Activated CD4-positive, alpha-beta memory T cell treated with anti-CD3 and anti-CD28 coated beads for 36 hours (primary cell): ENCODE results near the gene SPATA6L. TPM values are rescaled to one million over a fixed set of nuclear protein-coding genes. Genes with fewer than 3 reads are reported as not detected.
"Not testable (repeated sequence)": the region's sequence is repeated elsewhere in the genome, so short reads cannot be mapped to it uniquely, and the experiment has no call there.

Source experiments
- CTCF ChIA-PET: fragments of 350-600 bp; sonication (Branson Sonifier 250); formaldehyde crosslinking; loops from one replicate; lab custom pipeline; 2021; ENCODE audit warnings: antibody characterized with exemption, inconsistent platforms; lab: Charles Lee
- POLR2A ChIA-PET: fragments of 350-600 bp; sonication (Branson Sonifier 250); formaldehyde crosslinking; loops from one replicate; lab custom pipeline; 2021; ENCODE audit warnings: antibody characterized with exemption; lab: Charles Lee
- DNase-seq: peaks from one replicate; pipeline ENCODE4 v3.0.0-alpha.2; 2020
- H3K27ac Mint-ChIP-seq: one replicate; pipeline ENCODE4 v1.8.0; 2021; ENCODE audit warnings: mixed read lengths
- H3K27me3 Mint-ChIP-seq: one replicate; pipeline ENCODE4 v1.8.0; 2021; ENCODE audit warnings: mixed read lengths
- H3K36me3 Mint-ChIP-seq: one replicate; pipeline ENCODE4 v1.8.0; 2021; ENCODE audit warnings: mixed read lengths
- H3K4me1 Mint-ChIP-seq: one replicate; pipeline ENCODE4 v1.8.0; 2021; ENCODE audit warnings: low read depth, mixed read lengths
- H3K4me3 Mint-ChIP-seq: one replicate; pipeline ENCODE4 v1.8.0; 2021; ENCODE audit warnings: mild to moderate bottlenecking, mixed read lengths
- H3K9me3 Mint-ChIP-seq: one replicate; pipeline ENCODE4 v1.8.0; 2021; ENCODE audit warnings: mixed read lengths
- intact Hi-C: fragments of 100-400 bp; cut with micrococcal nuclease; formaldehyde crosslinking; loops from one replicate; pipeline ENCODE4 v1.15.1; 2023
- total RNA-seq, 2 experiments: library from RNA; stranded (reverse); gene quantifications; one replicate each; pipeline ENCODE4 v1.2.3, GENCODE V29; 2021

SPATA6L gene
- total RNA-seq, 2 experiments from 2014 or later: 0.48 to 0.59 TPM

GRCh38 chr9:4661165-4661564 lies 5.1 kb downstream of the SPATA6L start:
- Mint-ChIP-seq H3K27me3 (no peaks in the 10 kb centered on the region), H3K27ac (no peak overlapping the region), H3K4me3 (peak overlapping the region; percentile 91), H3K36me3 (no peaks in the 10 kb centered on the region), H3K4me1 (peaks cover 43% of the 10 kb centered on the region), H3K9me3 (no peaks in the 10 kb centered on the region)
- ChIA-PET CTCF (interaction anchor here (0.6 to 1.8 kb wide), 3 partner anchors 9 to 98 kb away, joined by 3 to 7 read pairs (median 4); partner anchors contain the start of gene CDC37L1), POLR2A (interaction anchor here (0.6 kb wide), 1 partner anchor 44 kb away, joined by 4 read pairs; no protein-coding TSS in a partner anchor)
- no peak for DNase-seq
- intact Hi-C loops: loop anchor here (10.0 kb wide), 1 partner anchor 174 kb away; no protein-coding TSS in a partner anchor

- H3K9me3 Mint-ChIP-seq, H3K27me3 Mint-ChIP-seq, H3K27ac Mint-ChIP-seq, DNase-seq, H3K36me3 Mint-ChIP-seq, H3K4me3 Mint-ChIP-seq: not testable (repeated sequence)
- peaks cover 38% of the 10 kb centered on the region for H3K4me1 Mint-ChIP-seq
- POLR2A ChIA-PET: interaction anchor here (0.6 kb wide), 1 partner anchor 43 kb away, joined by 4 read pairs; no protein-coding TSS in a partner anchor
- CTCF ChIA-PET: interaction anchor here (0.6 to 1.6 kb wide), 2 partner anchors 9 to 99 kb away, joined by 3 to 4 read pairs; no protein-coding TSS in a partner anchor
- intact Hi-C loops: loop anchor here (10.0 kb wide), 1 partner anchor 174 kb away; no protein-coding TSS in a partner anchor
Measured at GRCh38 chr9:4660665-4661064, 5.6 kb downstream of the SPATA6L start.

- ChIA-PET POLR2A (no interaction called here), CTCF (no interaction called here)
- DNase-seq: no peak
- H3K36me3 Mint-ChIP-seq: no peaks in the 10 kb centered on the region
- H3K9me3 Mint-ChIP-seq: no peaks in the 10 kb centered on the region
- no peak overlapping the region for H3K27ac Mint-ChIP-seq
- intact Hi-C loops: no loop called here
- no peak overlapping the region for H3K4me3 Mint-ChIP-seq
- H3K27me3 Mint-ChIP-seq: no peaks in the 10 kb centered on the region
- H3K4me1 Mint-ChIP-seq: peaks cover 9% of the 10 kb centered on the region
Measured at GRCh38 chr9:4657426-4658159, 8.7 kb downstream of the SPATA6L start.

- Mint-ChIP-seq H3K36me3 (no peaks in the 10 kb centered on the region), H3K9me3 (no peaks in the 10 kb centered on the region), H3K27ac (no peak overlapping the region), H3K4me3 (no peak overlapping the region), H3K4me1 (peaks cover 4% of the 10 kb centered on the region), H3K27me3 (no peaks in the 10 kb centered on the region)
- intact Hi-C loops: no loop called here
- ChIA-PET CTCF (no interaction called here), POLR2A (no interaction called here)
- DNase-seq: no peak
Measured at GRCh38 chr9:4656621-4657020, 9.7 kb downstream of the SPATA6L start.

- CTCF ChIA-PET, H3K9me3 Mint-ChIP-seq: not testable (repeated sequence)
Measured at GRCh38 chr9:4656196-4656595, 10.1 kb downstream of the SPATA6L start.

GRCh38 chr9:4654538-4654937 lies 11.7 kb downstream of the SPATA6L start:
- Mint-ChIP-seq H3K36me3 (no peaks in the 10 kb centered on the region), H3K27ac (no peak overlapping the region), H3K4me1 (no peaks in the 10 kb centered on the region), H3K27me3 (no peaks in the 10 kb centered on the region), H3K4me3 (no peak overlapping the region), H3K9me3 (no peaks in the 10 kb centered on the region)
- CTCF ChIA-PET: no interaction called here
- no peak for DNase-seq
- intact Hi-C loops: no loop called here
- POLR2A ChIA-PET: no interaction called here

More at GRCh38 chr9:4656196-4656595, 10.1 kb downstream of the SPATA6L start:
- H3K4me1 Mint-ChIP-seq, H3K36me3 Mint-ChIP-seq, H3K27me3 Mint-ChIP-seq, H3K27ac Mint-ChIP-seq, H3K4me3 Mint-ChIP-seq, POLR2A ChIA-PET, intact Hi-C loops, DNase-seq: not testable (repeated sequence)

- H3K27ac Mint-ChIP-seq: no peak overlapping the region
- no peaks in the 10 kb centered on the region for H3K9me3 Mint-ChIP-seq
- H3K36me3 Mint-ChIP-seq: no peaks in the 10 kb centered on the region
- intact Hi-C loops: no loop called here
- ChIA-PET CTCF (no interaction called here), POLR2A (no interaction called here)
- H3K4me3 Mint-ChIP-seq: no peak overlapping the region
- DNase-seq: no peak
- H3K27me3 Mint-ChIP-seq: no peaks in the 10 kb centered on the region
- no peaks in the 10 kb centered on the region for H3K4me1 Mint-ChIP-seq
Measured at GRCh38 chr9:4654084-4654483, 12.2 kb downstream of the SPATA6L start.

GRCh38 chr9:4642351-4642750 lies 23.9 kb downstream of the SPATA6L start:
- Mint-ChIP-seq H3K36me3 (no peaks in the 10 kb centered on the region), H3K4me3 (no peak overlapping the region), H3K27ac (no peak overlapping the region), H3K4me1 (no peaks in the 10 kb centered on the region), H3K27me3 (no peaks in the 10 kb centered on the region), H3K9me3 (no peaks in the 10 kb centered on the region)
- intact Hi-C loops: no loop called here
- ChIA-PET CTCF (interaction anchor here (1.8 kb wide), 1 partner anchor 38 kb away, joined by 5 read pairs; no protein-coding TSS in a partner anchor), POLR2A (no interaction called here)
- DNase-seq: no peak

GRCh38 chr9:4640027-4640426 lies 26.3 kb downstream of the SPATA6L start:
- ChIA-PET CTCF (interaction anchor here (0.6 to 2.2 kb wide), 11 partner anchors 13 to 325 kb away, joined by 3 to 19 read pairs (median 4); no protein-coding TSS in a partner anchor), POLR2A (no interaction called here)
- Mint-ChIP-seq H3K9me3 (no peaks in the 10 kb centered on the region), H3K36me3 (no peaks in the 10 kb centered on the region), H3K27ac (no peak overlapping the region), H3K4me3 (no peak overlapping the region), H3K27me3 (no peaks in the 10 kb centered on the region), H3K4me1 (no peaks in the 10 kb centered on the region)
- peak; percentile 61 for DNase-seq
- intact Hi-C loops: loop anchor here (1.0 to 2.0 kb wide), 3 partner anchors 35 to 325 kb away; no protein-coding TSS in a partner anchor

- CTCF ChIA-PET: interaction anchor here (0.6 to 2.2 kb wide), 7 partner anchors 17 to 324 kb away, joined by 3 to 19 read pairs (median 3); no protein-coding TSS in a partner anchor
- intact Hi-C loops: no loop called here
- H3K27me3 Mint-ChIP-seq: no peaks in the 10 kb centered on the region
- no peaks in the 10 kb centered on the region for H3K4me1 Mint-ChIP-seq
- no peaks in the 10 kb centered on the region for H3K9me3 Mint-ChIP-seq
- DNase-seq: no peak
- H3K27ac Mint-ChIP-seq: no peak overlapping the region
- H3K4me3 Mint-ChIP-seq: no peak overlapping the region
- no peaks in the 10 kb centered on the region for H3K36me3 Mint-ChIP-seq
- POLR2A ChIA-PET: no interaction called here
Measured at GRCh38 chr9:4639420-4639819, 26.9 kb downstream of the SPATA6L start.

- no peaks in the 10 kb centered on the region for H3K4me1 Mint-ChIP-seq
- ChIA-PET POLR2A (no interaction called here), CTCF (interaction anchor here (1.8 to 2.2 kb wide), 3 partner anchors 17 to 324 kb away, joined by 5 to 19 read pairs (median 11); no protein-coding TSS in a partner anchor)
- H3K36me3 Mint-ChIP-seq: no peaks in the 10 kb centered on the region
- H3K27me3 Mint-ChIP-seq: no peaks in the 10 kb centered on the region
- no peaks in the 10 kb centered on the region for H3K9me3 Mint-ChIP-seq
- DNase-seq: no peak
- H3K4me3 Mint-ChIP-seq: no peak overlapping the region
- intact Hi-C loops: no loop called here
- no peak overlapping the region for H3K27ac Mint-ChIP-seq
Measured at GRCh38 chr9:4638968-4639367, 27.3 kb downstream of the SPATA6L start.

- H3K27ac Mint-ChIP-seq: no peak overlapping the region
- ChIA-PET CTCF (no interaction called here), POLR2A (no interaction called here)
- no peak overlapping the region for H3K4me3 Mint-ChIP-seq
- H3K4me1 Mint-ChIP-seq: no peaks in the 10 kb centered on the region
- intact Hi-C loops: no loop called here
- no peaks in the 10 kb centered on the region for H3K9me3 Mint-ChIP-seq
- H3K27me3 Mint-ChIP-seq: no peaks in the 10 kb centered on the region
- H3K36me3 Mint-ChIP-seq: no peaks in the 10 kb centered on the region
- no peak for DNase-seq
Measured at GRCh38 chr9:4630836-4631235, 35.4 kb downstream of the SPATA6L start.
